ENCODE measurements around the gene PPFIBP1. TPM values are rescaled to one million over a fixed set of nuclear protein-coding genes. Genes with fewer than 3 reads are reported as not detected.

Gene PPFIBP1
- total and polyA plus RNA-seq, 2 of the 8 experiments (the other 6 are each of a cell fraction or from before 2014, with no cell fraction given): 7.7 to 31.3 TPM

DNA sequence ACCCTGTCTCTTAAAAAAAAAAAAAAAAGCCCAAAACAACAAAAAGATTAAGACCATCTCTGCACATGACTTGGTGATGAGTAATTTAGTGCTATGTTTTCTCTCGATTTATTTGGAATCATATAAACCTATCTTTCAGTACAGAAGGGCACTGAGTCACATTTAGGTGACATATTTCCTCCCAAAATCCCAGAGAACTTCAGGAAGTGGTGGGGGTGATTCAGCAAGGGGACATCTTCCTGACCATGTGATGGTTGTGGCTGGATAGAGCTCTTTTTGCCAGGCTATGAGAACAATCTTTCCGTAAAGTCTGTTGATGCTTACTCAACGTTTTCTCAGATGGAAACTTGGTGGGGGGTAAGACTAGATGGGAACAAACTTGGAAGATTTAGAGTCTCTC is 50.0 kb downstream of the PPFIBP1 start (continued):
- TF ChIP-seq, protein P1, sequence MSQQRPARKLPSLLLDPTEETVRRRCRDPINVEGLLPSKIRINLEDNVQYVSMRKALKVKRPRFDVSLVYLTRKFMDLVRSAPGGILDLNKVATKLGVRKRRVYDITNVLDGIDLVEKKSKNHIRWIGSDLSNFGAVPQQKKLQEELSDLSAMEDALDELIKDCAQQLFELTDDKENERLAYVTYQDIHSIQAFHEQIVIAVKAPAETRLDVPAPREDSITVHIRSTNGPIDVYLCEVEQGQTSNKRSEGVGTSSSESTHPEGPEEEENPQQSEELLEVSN (IDR thresholded peaks at IDR 0.05): no peak
- TF ChIP-seq SUZ12 (IDR thresholded peaks at IDR 0.05; ENCODE audit: low read length): no peak
- TF ChIP-seq SP2 (IDR thresholded peaks at IDR 0.05; ENCODE audit: low read length): no peak
- no peak for TF ChIP-seq POLR2A (IDR thresholded peaks at IDR 0.05; ENCODE audit: control extremely low read depth in 1 of 2, low read depth in 2 of 2, low read length in 2 of 2)
- TF ChIP-seq BACH1 (IDR thresholded peaks at IDR 0.05; ENCODE audit: low read length): no peak

Measured in H1 (cell line).